T47D (cell line): ENCODE measurements around the gene MRPL55.

Source experiments
- DNase-seq, 2 experiments: peaks; one replicate each; pipeline versions ENCODE4 v3.0.0 to v3.0.0-alpha.2; 2011 to 2012; ENCODE audit warnings: low read depth in 1 of 2, low spot score in 1 of 2
- JUND ChIP-seq: IDR thresholded peaks from 2 replicates; pipeline ENCODE4 v1.6.1; 2012; ENCODE audit warnings: low read depth
- in situ Hi-C: cut with HindIII; loops from 2 replicates; pipeline ENCODE4 v1.10.0; 2016; ENCODE audit warnings: low sequenced_read_pairs, low pct_unique_long_range_greater_than_20kb

The MRPL55 gene

DNA sequence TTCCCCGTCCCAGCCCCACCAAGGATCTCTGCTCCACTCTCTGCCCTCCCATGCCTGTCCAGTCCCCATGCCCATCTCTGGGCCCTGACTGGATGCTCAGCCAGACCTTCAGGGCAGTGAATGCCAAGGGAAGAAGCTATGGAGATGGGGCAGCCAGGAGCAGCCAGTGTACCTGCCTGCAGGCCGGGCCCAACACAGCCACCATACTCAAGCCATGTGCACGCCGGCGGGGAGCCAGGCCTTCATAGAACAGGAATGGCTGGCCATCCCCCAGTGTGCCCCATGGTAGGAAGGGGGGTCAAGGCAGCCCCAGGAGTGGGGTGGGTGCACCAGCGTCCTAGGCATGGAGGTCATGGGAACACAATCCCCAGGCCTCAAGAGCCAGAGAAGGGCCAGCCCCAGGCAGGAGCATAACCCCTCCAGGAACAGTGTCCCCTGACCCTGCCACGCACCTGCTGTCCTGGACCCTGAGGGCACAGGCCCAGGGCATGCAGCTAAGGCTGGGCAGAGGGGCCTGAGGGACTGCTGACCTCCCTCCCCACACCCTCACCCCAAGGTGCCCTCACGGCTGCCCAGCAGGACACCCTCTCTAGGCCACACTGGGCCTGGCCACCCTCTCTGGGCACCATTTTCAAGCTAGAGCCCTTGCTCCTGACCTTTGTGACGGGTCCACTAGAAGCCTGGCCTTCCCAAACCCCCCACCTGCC is 46.9 kb downstream of the MRPL55 start:
- no peak for DNase-seq
- in situ Hi-C loops = no loop called here
- no peak for TF ChIP-seq JUND

DNA sequence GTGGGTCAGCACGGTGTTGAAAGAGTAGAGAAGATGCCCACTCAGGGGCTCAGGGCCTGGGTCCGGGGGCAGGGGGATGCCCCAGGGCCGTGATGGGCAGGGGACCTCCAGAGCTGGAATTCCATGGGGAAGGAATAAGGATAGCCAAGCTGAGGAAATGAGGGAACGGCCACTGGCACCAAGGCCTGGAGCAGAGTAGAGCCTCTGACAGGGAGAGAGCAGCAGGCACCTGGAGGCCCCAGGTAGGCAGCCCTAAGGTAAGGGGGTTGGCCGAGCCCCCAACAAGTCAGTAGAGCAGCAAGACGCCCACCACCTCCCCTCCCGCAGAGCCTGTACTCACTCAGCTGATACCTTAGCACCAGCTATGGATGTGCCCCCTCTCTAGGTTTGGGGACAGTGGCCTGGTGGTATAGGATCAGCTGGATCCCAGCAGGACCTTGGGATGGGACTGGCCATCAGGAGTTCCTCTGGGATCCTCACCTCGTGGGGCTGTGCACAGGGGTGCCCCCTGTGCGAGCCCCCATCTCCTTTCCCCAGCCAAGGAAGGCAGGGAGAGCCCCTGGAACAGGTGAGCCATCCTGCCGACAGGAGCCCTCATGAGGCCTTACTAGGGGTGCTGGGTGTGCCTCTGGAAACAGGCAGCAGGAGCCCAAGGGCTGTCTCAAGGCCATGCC is 47.6 kb downstream of the MRPL55 start:
- TF ChIP-seq JUND = no peak
- no peak for DNase-seq
- in situ Hi-C loops = no loop called here

DNA sequence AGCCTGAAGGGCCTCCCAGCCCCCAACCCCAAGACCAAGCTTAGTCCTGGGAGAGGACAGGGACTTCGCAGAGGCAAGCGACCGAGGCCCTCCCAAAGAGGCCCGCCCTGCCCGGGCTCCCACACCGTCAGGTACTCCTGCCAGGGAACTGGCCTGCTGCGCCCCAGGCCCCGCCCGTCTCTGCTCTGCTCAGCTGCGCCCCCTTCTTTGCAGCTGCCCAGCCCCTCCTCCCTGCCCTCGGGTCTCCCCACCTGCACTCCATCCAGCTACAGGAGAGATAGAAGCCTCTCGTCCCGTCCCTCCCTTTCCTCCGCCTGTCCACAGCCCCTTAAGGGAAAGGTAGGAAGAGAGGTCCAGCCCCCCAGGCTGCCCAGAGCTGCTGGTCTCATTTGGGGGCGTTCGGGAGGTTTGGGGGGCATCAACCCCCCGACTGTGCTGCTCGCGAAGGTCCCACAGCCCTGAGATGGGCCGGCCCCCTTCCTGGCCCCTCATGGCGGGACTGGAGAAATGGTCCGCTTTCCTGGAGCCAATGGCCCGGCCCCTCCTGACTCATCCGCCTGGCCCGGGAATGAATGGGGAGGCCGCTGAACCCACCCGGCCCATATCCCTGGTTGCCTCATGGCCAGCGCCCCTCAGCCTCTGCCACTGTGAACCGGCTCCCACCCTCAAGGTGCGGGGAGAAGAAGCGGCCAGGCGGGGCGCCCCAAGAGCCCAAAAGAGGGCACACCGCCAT is 48.5 kb downstream of the MRPL55 start:
- in situ Hi-C loops = no loop called here
- no peak for TF ChIP-seq JUND
- no peak for DNase-seq

DNA sequence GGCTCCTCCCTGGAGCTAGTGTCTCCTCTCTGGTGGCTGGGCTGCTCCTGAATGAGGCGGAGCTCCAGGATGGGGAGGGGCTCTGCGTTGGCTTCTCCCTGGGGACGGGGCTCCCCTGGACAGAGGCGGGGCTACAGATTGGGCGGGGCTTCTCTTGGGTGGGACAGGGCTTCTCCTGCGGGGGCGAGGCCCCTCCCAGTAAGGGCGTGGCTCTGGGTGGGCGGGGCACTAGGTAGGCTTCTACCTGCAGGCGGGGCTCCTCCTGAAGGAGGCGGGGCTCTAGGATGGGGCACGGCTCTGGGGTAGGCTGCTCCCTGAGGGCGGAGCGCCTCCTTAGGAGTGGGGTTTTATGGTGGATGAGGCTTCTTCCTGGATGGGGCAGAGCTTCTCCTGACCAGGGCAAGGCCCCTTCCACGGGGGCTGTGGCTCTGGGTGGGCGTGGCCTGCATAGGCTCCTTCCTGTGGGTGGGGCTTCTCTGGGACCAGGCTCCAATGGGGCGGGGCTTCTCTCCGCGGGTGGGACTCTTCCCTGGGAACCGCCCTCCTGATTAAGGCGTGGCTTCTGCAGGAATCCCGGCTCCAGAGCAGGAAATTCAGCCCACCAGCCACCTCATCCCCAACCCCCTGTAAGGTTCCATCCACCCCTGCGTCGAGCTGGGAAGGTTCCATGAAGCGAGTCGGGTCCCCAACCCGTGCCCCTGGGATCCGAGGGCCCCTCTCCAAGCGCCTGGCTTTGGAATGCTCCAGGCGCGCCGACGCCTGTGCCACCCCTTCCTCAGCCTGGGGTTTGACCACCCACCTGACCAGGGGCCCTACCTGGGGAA is 49.3 kb downstream of the MRPL55 start:
- in situ Hi-C loops = no loop called here
- peak in 1 of 2 experiments; percentile 98 for DNase-seq
- no peak for TF ChIP-seq JUND

DNA sequence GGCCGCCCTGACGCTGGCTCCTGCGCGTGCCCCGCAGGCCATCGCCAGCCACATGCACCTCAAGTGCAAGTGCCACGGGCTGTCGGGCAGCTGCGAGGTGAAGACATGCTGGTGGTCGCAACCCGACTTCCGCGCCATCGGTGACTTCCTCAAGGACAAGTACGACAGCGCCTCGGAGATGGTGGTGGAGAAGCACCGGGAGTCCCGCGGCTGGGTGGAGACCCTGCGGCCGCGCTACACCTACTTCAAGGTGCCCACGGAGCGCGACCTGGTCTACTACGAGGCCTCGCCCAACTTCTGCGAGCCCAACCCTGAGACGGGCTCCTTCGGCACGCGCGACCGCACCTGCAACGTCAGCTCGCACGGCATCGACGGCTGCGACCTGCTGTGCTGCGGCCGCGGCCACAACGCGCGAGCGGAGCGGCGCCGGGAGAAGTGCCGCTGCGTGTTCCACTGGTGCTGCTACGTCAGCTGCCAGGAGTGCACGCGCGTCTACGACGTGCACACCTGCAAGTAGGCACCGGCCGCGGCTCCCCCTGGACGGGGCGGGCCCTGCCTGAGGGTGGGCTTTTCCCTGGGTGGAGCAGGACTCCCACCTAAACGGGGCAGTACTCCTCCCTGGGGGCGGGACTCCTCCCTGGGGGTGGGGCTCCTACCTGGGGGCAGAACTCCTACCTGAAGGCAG is 50.0 kb downstream of the MRPL55 start:
- DNase-seq = no peak
- no peak for TF ChIP-seq JUND
- in situ Hi-C loops = no loop called here

DNA sequence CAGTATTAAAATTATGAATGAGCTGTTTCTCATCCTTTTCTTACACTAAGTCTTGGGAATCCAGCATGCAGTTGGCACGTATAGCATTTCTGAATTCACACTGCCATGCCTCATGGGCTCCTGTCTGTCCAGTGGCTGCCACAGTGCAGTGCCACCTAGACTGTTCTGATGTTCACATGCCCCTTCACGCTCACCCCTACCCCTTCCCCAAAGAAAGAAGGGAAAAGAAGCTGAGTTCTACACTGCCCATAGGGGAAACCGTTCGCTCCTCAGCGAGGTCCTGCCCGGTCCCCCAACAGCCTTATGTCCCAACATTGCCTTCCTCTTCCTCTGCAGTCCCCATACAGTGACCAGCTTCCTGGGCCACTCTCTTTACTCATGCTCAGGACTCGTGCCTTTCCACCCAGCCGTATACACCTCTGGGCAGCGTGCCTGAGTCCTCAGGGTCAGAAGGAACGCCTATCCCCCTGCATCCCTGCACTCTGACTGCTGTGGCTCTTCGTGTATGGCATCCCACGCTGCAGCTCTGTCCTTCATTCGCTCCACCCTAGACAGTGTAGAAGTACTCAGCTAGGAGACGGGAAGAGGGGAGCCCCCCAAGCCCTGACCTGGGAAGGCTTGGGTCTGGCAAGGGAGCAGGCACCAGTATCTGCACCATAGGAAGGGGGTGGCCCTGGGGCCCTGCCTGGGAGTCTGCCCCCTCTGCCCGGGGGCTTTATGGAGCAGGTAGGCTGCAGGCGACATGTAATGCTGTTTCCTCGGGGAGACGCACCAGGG is 50.7 kb downstream of the MRPL55 start:
- in situ Hi-C loops = no loop called here
- no peak for TF ChIP-seq JUND

More for the DNA sequence above, 50.7 kb downstream of the MRPL55 start:
- DNase-seq = no peak
